Stimulated activated CD4-positive, alpha-beta T cell treated with anti-CD3 and anti-CD28 coated beads, Interleukin-4, amount 100 ng/mL, for 1 hour (primary cell): ENCODE results near the gene FGFRL1.

Experiments
- DNase-seq: peaks from one replicate; pipeline ENCODE4 v3.0.0-alpha.2; 2020

Gene FGFRL1

DNA sequence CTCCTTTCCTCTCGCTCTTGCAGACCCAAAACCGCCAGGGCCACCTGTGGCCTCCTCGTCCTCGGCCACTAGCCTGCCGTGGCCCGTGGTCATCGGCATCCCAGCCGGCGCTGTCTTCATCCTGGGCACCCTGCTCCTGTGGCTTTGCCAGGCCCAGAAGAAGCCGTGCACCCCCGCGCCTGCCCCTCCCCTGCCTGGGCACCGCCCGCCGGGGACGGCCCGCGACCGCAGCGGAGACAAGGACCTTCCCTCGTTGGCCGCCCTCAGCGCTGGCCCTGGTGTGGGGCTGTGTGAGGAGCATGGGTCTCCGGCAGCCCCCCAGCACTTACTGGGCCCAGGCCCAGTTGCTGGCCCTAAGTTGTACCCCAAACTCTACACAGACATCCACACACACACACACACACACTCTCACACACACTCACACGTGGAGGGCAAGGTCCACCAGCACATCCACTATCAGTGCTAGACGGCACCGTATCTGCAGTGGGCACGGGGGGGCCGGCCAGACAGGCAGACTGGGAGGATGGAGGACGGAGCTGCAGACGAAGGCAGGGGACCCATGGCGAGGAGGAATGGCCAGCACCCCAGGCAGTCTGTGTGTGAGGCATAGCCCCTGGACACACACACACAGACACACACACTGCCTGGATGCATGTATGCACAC lies 13.6 kb downstream of the FGFRL1 start:
- DNase-seq, result no peak

DNA sequence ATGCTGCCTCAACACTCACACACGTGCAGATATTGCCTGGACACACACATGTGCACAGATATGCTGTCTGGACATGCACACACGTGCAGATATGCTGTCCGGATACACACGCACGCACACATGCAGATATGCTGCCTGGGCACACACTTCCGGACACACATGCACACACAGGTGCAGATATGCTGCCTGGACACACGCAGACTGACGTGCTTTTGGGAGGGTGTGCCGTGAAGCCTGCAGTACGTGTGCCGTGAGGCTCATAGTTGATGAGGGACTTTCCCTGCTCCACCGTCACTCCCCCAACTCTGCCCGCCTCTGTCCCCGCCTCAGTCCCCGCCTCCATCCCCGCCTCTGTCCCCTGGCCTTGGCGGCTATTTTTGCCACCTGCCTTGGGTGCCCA lies 14.7 kb downstream of the FGFRL1 start:
- peak; percentile 43 for DNase-seq

DNA sequence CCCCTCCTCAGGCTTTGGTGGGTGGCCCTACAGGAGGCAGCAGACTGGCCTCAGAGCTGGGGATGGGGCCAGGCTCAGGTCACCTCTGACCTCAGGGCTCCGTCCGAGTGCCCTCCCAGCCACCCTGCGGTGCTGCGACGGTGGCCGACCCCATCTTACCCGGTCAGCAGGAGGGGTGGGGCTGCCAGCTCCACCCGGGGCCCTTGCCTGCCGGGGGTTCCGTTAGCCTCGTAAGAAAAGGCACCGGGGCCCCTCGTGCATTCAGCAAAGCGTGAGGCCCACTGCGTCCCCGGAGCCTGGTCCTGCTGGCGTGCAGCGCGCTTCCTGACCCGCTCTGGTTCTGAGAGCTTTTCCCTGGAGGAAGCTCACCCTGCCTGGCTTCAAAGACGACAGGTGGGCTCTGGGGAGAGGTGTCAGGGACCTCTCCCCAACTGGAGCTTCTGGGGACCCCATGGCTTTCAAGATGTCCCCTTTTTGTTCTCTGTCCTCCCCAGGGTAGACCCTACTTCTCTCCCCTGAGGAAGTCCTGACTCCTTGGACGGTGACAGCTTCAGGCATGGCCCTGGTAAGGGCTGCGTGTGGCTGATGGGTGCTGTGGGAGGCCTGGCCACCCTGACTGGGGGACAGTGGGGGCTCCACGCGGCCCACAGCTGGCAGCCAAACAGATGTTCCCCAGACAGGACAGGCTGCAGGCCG lies 15.9 kb downstream of the FGFRL1 start:
- DNase-seq, result no peak

DNA sequence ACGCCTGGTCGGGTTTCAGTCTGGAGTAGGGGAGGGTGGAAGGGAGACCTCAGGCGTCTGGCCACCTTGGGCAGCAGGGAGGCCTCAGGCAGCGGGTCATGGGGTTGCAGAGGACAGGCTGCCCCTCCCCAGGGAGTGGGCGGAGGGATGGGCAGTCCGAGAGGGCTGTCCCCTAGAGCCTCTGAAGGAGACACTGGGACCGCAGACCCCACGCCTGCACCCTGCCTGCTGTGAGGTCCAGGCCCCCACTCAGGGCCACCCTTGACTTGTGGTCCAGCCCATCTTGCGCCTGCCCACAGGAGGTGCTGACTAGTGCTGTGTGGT lies 16.5 kb downstream of the FGFRL1 start:
- DNase-seq, result no peak

DNA sequence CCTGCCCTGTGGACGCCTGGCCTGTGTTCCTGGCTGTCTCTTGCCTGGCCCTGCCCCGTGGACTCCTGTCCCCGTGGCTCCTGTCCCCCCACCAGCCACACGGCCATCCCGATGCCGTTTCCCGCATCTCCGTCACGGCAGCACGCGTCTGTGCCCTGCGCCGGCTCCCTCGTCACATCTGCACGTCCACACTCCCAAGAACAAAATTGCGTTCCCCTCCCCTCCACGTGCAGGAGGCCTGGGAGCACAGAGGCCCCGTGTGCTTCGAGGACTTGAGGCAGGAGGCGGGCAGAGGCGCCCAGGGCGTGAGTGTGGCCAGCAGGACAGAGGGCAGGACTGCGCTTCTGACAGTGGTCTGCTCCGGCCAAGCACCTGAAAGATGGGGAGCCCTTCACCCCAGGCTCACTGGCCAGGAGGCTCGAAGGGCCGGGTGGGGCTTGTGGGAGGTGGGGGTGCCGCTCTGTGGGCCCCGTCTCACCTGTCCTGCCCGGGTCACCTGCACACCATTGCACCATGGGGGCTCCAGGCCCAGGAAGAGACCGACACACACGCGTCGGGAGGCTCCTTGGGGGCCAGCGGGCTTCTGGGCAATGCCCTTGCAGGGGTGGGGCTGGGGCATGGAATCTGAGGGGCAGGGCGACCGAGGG lies 17.3 kb downstream of the FGFRL1 start:
- DNase-seq, result no peak

DNA sequence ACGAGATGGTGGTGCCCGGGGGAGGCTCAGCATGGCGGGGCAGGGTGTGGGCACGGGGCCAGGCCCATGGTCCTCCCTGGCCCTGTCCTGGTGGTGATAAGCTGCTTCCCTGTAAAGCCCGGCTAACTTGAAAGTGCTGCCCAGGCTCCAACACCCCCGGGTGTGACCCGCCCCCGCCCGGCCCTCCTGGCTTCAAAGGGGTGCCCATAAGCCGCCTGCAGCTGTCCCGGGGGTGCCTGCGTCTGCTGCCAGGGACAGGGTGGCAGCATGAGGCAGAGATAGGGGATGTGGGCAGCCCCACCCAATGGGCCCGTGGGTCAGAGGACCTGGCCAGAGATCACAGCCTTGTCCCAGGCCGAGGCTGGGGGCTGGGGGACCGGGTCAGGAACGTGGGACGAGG lies 18.1 kb downstream of the FGFRL1 start:
- DNase-seq, result no peak

DNA sequence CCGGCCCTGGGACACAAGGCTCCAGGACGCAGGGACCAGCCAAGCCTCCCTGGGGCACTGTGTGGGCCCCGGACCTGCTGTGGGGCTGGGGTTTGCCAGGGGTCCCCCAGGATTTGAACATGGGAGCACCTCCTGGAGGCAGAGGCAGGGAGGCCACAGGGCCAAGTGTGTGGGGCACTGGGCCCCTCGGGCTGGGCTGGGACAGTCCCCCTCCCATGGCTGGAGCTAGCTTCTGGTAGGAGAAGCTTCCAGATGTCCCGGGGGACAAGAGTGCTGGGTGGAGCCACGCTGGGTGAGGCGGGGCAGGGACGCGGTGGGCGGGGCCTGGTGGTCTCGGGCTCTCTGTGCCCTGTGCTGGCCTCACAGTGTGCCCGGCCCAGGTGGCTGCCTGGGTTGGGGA lies 18.6 kb downstream of the FGFRL1 start:
- no peak for DNase-seq

DNA sequence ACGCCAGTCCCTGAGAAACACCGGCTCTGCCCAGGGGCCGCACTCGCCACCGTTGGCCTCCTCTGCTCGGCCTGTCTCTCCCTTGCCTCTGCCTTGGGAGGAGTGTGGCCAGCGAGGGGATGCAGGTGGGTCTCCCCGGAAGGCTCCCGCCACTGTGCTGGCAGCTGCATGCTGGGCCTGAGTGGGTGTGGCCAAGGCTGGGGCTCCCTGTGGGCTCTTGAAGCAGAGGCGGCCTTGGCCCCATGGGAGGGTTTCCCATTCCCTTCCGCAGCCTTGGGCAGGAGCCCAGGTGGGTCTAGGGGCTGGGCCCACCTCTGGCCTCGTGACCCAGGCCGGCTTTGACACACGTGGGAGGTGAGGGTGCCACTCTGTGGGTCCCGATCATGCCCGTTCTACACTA lies 19.1 kb downstream of the FGFRL1 start:
- DNase-seq, result no peak

DNA sequence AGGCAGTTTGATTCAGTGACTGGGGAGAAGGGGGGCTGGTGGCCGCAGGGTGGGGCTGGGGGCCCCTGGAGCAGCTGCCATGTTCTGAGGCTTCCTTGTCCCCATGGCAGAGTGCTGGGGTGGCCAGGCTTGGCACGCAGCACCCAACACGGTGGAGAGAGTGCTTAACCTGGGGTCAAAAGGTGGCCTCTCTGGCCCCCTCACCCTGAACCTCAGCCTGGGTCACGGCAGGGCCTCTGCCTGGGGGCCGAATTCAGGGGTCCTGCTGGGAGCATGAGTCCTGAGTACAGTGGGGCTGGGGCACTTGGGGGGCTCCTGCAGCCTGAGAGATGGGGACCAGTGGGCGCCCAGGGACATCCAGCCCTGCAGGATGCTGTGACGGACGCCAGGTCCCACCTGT lies 19.9 kb downstream of the FGFRL1 start:
- DNase-seq, result no peak

DNA sequence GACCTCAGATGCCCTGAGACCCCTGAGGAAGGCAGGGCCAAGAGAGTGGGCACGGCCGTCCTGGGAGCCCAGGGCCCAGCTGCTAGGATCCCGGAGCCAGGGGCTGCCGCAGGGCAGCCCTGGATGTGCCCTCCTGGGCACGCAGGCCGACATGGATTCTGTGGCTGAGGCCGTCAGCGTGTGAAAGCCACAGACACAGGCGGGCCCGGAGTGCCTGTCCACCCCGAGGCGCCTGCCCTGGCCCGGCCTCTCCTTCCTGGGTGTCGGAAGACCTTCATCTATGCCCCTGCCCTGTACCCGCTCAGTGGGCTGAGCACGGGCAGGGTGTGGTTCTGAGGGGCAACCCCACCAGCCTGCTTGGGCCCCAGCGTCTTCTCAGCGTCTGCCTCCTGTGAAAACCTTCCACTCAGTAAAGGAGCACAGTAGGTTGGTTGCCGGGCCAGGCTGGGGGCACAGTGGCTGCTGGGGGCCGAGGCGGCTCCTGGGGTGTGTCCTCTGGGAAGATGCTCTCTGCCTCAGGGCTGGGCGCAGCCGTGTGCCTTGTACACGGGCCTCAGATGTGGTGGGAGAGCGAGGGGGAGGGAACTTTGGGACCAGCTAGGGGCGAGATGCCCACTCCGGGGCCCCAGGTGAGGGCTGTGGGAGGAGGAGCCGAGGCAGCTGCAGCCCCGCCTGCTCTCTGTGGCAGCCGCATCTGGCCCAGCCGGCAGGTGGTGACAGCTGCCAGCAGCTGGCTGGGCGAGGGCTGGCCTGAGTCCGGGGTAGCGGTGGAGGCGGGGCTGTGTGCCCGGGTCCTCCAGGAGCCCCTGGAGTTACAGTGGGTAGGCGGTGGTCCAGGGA lies 20.8 kb downstream of the FGFRL1 start:
- no peak for DNase-seq

DNA sequence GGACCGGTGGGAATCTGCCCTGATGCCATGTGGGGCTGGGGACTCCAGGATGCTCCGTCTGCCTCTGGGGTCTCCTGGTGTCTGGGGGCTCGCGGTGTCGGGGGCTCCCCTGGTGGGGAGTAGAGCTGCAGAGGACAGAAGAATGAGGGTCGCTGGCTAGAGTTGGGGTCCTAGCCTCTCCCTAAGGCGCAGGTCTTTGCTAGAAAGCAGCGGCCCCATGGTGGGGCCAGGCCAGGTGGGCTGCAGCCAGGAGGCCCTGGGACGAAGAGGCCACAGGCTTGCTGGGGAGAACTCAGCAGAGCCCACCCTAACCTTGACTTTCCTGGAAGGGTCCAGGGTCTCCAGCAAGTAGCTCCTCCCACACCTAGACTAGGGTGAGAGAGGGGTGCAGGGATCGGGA lies 21.4 kb downstream of the FGFRL1 start:
- DNase-seq, result no peak

DNA sequence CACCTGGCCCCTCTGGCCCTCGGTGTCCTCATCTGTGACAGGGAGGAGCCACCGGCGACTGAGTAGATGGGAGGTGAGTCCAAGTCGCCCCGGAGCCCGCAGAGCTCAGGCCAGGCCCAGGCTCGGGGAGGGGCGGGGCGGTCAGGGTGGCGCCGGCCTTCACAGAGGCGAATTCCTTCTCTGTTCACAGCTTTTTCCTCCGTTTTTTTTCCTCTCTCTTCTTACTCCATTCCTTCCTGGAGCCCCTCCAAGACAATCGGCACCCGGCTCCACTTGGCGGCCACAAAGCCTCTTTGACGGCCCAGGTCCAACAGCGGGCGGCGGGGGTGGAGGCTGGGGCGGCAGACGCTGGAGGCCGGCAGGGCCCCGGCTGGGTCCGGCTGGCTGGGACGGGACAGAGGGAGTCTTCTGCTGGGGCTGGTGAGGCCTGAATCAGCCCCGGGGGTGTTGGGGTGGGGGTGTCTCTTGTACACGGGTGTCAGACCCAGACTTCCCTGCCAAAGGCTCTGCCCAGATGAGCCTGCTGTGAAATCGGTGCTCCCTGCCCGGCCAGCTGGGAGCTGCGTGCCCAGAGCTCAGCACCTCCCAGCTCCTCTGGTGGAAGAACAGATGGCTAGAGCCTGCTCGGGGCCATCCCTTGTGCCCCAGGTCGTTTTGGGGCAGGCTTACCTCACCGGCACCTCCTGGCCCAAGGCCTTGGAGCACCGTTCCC lies 22.6 kb downstream of the FGFRL1 start:
- no peak for DNase-seq

DNA sequence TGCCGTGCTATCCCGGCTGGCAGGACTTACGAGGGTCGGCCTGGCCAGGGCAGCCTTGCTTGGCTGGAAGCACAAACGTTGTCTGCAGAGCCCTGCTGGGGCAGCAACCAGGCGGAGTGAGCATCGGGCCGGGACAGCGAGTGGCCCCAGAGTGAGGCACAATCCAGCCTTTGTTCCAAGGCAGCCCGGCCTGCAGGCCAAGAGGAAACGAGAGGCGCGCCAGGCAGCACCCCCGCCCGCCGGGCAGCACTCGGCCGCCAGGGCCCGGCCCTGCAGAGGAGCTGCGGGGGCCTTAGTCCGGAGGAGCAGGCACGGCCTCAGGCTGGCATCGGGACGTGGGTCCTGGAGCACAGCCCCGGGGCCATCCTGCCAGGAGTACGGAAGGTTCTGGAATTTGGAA lies 24.1 kb downstream of the FGFRL1 start:
- DNase-seq, result no peak

DNA sequence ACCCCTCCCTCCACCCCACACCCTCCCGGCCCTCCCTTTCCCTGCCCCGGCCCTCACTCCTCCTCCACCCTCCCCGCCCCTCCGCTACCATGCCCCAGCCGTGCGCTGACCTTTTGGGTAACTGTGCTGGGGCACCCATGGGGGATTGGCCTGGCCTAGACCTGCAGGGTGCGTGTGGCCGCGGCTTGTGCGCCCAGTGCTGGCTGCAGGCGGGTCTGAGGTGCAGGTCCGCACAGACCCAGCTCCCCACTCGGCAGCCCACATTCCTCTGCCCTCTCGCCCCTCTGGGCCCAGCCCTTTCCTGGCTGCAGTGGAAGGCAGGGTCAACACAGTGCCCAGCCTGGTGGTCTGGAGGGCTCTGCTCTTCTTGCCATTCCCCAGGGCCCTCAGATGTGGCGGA lies 24.7 kb downstream of the FGFRL1 start:
- no peak for DNase-seq

DNA sequence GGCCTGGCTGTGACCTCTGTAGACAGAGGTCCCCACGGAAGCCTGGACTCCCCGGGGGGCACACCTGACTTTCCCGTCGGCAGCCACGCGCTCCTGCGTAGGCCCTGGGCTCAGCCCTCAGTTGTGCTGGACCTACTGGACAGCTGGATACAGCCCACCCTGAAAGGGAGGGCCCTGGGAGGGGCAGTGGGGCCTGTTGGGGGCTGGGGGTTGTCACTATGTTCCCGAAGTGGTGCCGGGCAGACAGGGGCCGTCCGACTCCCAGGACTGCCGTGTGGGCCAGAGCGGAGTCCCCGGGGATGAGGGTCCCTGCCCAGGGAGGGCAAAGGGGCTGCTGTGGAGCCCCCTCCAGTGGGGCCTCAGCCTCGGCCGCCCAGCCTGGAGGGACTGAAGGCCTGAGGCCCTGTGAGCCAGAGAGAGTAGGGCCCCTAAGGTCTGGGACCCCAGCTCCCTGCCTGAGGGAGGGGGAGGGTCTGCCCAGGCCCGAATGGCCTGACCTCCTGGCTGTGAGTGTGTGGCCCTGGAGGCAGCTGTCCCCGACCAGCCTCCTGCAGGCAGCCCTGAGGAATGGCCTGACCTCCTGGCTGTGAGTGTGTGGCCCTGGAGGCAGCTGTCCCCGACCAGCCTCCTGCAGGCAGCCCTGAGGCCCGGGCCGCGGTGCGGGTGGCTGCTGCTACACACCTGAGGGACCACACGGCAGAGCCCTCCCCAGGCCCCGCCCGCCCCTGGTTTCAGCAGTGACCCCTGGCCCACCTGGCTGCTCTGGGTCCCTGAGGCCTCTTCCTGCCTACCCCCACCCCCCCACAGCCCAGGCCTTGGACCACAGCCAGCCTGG lies 25.8 kb downstream of the FGFRL1 start:
- no peak for DNase-seq

DNA sequence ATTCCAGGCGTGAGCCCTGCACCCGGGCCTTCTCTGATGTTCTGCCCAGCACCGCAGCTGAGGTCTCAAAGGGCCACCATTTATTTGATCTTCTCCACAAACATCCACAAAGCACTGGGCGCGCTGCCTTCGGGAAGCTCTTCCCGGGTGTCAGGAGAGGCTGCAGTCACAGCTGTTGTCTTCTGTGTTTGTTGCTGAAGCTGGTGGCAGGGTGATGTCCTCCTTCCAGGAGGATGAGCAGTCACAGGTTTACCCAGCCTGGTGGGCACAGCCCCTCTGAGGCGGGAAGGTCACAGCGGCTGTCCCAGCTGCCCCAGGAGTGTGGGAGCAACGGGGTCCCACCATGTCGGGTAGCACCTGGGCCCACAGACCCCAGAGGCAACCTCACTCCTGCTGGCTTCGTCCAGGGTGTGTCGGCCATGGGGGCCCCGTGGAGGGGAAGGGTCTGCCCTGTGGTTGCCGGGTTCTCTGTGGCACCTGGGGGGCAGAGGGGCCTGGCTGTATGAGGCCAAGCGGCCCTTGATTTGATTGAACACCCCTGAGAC lies 27.6 kb downstream of the FGFRL1 start:
- DNase-seq, result no peak

DNA sequence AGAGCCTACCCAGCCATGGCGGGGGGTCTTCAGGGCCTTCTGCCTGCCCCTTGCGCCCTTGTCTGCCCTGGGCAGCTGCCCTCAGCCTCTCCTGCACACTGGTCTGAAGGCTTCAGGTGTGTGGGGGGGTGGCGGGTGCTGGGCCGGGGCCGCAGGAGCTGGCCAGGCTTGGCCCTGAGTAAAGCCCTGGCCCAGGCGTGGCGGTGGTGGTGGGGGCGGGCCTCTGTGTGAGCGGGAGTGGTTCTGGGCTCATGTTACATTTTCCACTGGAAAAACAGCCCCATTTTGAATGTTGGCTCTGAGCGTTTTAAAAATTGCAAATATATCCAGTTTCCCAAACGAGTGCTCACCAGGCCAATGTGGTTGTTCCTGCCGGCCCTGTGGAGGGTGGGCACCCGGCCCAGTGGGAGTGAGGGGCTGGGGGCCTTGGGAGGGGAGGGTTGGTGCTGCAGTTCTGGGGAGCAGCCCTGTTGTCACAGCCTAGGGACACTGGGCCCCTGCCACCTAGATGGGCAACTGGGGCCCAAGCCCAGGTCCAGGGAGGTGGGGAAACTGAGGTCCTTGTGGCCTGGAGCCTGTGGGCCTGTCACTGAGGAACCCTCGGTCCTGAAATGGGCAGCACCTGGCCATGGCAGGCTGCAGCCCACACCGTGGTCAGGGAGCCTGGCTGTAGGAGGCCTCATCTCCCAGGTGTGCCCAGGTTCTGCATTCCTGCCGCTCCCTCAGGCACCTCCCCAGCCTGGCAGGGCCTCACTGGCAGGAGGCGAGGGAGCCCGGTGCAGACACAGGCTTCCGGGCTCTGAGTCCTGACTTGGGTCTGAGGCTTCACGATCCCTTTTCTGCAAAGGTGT lies 28.3 kb downstream of the FGFRL1 start:
- no peak for DNase-seq

DNA sequence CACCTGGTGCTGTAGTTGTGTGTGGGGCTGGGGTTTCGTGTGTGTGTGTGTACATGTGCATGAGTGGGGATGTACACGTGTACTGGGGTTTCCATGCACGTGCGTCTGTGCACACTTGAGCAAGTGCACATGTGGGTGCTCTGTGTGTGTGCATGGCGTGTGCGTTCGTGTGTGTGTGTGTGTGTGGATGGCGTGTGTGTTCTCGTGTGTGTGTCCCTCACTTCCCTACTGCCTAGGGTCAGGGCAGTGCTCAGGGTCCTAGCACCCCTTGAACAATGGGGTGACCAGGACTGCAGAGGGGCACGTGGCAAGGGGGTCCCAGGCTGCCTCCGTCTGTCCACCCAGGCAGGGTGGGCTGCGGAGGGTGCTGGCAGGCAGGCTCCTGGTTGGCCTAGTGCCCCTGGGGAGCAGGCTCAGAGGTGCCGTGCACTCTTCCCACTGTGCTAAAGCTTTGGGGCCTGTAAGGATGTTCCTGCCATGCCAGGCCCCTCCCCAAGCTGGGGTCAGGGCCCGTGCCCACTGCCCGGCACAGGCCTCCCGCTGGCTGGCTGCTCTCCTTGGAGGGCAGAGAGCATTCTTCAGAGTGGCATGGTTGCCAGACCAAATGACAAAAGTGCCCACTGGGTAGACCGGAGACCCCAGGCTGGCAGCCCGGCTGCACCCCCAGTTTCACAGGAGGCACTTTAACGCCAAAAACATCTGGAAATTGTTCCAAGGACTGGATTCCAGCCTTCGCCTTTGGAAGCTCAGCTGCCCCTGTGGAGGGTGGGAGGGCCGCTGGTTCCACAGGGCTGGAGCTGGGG lies 29.1 kb downstream of the FGFRL1 start:
- no peak for DNase-seq

DNA sequence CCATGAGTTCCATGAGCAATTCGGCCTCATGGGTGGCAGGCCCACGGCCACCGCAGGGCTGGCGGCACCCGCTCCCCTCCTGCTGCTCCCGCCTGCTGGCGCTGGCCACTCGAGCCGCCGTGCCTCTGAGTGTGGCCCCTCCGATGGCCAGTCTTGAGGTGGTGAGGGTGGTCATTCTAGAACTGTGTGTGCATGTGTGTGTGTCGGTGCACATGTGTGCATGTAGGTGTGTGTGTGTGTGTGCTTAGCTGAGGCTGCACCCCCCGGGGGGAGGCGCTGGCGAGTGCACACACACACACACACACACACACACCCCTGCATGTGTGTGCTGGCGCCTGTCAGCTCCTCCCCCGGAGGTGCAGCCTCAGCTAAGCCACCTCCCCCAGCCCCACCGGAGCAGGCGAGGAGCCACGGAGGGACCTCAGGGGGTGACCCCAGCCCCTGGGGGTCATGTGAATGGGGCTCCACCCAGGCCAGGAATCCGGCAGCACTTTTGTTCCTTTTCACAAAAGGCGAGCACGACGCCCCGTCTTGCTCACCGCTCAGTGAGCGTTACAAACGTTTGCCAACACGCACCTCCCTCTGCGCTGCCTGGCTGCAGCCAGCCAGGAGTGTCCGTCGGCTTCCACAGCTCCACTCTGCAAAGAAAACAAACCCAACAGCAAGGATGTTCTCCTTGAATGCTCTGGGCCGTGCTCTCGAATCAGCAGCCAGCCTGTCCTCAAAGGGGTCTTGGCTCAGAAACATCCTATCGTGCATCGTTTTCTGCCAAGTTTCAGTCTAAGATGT lies 29.9 kb downstream of the FGFRL1 start:
- DNase-seq, result no peak
